IMR-90 (cell line): ENCODE results near the gene ZNF35. TPM values are rescaled to one million over a fixed set of nuclear protein-coding genes. Genes with fewer than 3 reads are reported as not detected.

Experiments
- ATAC-seq: fragments of 200-7000 bp; cut with Tn5 transposase; 2 replicates; pipeline ENCODE4 v1.9.1; 2020; ENCODE audit warnings: low read depth, mild to moderate bottlenecking, moderate library complexity
- BruUV-seq: library from RNA; stranded (reverse); fragments of 400-500 nt; replicated peaks from 2 replicates; lab custom pipeline; 2021; lab: Mats Ljungman, UMichigan
- CTCF ChIA-PET: fragments of 300-600 bp; formaldehyde crosslinking; extraction: SDS; loops from one replicate; lab custom pipeline; 2021; ENCODE audit warnings: antibody characterized with exemption; lab: Yijun Ruan, JAX
- POLR2A ChIA-PET: fragments of 300-600 bp; sonication (Branson Sonifier 250); formaldehyde crosslinking; loops from one replicate; lab custom pipeline; 2022; ENCODE audit warnings: antibody characterized with exemption; ENCODE audit not compliant: unreplicated experiment; lab: Charles Lee
- DNase-seq: peaks from one replicate; pipeline ENCODE4 v3.0.0; 2013
- H2AFZ ChIP-seq: replicated peaks from 2 replicates; pipeline ENCODE3; 2013; ENCODE audit warnings: low read length, mild to moderate bottlenecking; ENCODE audit not compliant: poor library complexity
- H2AK5ac ChIP-seq: 2 replicates; pipeline ENCODE4 v1.6.1; 2013; ENCODE audit warnings: low read depth, low read length, inconsistent platforms
- H2AK9ac ChIP-seq: replicated peaks from 2 replicates; pipeline ENCODE3; 2013; ENCODE audit warnings: mild to moderate bottlenecking, low read depth, low read length, moderate library complexity; ENCODE audit not compliant: poor library complexity
- H2BK120ac ChIP-seq: 2 replicates; pipeline ENCODE4 v1.6.1; 2013; ENCODE audit warnings: low read depth, low read length, inconsistent platforms
- H2BK15ac ChIP-seq: 3 replicates; pipeline ENCODE4 v1.6.1; 2013; ENCODE audit warnings: low read depth, low read length, inconsistent platforms
- H2BK20ac ChIP-seq: 2 replicates; pipeline ENCODE4 v1.6.1; 2013; ENCODE audit warnings: low read depth, mild to moderate bottlenecking, inconsistent platforms, low read length, moderate library complexity
- H2BK5ac ChIP-seq: 2 replicates; pipeline ENCODE4 v1.6.1; 2013; ENCODE audit warnings: mild to moderate bottlenecking, low read depth, low read length, inconsistent platforms; ENCODE audit not compliant: poor library complexity, severe bottlenecking
- H3K14ac ChIP-seq: replicated peaks from 2 replicates; pipeline ENCODE4 v1.6.1; 2013; ENCODE audit warnings: low read depth, low read length, inconsistent platforms
- H3K18ac ChIP-seq: 2 replicates; pipeline ENCODE4 v1.6.1; 2013; ENCODE audit warnings: low read depth, low read length, control low read depth
- H3K23ac ChIP-seq: 2 replicates; pipeline ENCODE4 v1.6.1; 2013; ENCODE audit warnings: low read depth, low read length, inconsistent platforms
- H3K27ac ChIP-seq: 2 replicates; pipeline ENCODE4 v1.5.1; 2013; ENCODE audit warnings: mild to moderate bottlenecking, control low read depth, low read length; ENCODE audit not compliant: insufficient read depth
- H3K27me3 ChIP-seq: 2 replicates; pipeline ENCODE4 v1.6.1; 2013; ENCODE audit warnings: low read length; ENCODE audit not compliant: control insufficient read depth, insufficient read depth
- H3K36me3 ChIP-seq: 2 replicates; pipeline ENCODE4 v1.6.1; 2013; ENCODE audit warnings: low read length, mixed read lengths; ENCODE audit not compliant: control insufficient read depth, insufficient read depth
- H3K4ac ChIP-seq: 2 replicates; pipeline ENCODE4 v1.6.1; 2013; ENCODE audit warnings: low read depth, low read length, inconsistent platforms
- H3K4me1 ChIP-seq: 2 replicates; pipeline ENCODE4 v1.6.1; 2013; ENCODE audit warnings: low read length, mixed read lengths; ENCODE audit not compliant: control insufficient read depth, insufficient read depth
- H3K4me2 ChIP-seq: 2 replicates; pipeline ENCODE4 v1.6.1; 2013; ENCODE audit warnings: low read depth, mild to moderate bottlenecking, control low read depth, low read length, moderate library complexity
- H3K4me3 ChIP-seq: 2 replicates; pipeline ENCODE4 v1.5.1; 2013; ENCODE audit warnings: low read depth, mild to moderate bottlenecking, control low read depth, low read length, moderate library complexity; ENCODE audit not compliant: insufficient read depth
- H3K56ac ChIP-seq: 2 replicates; pipeline ENCODE4 v1.6.1; 2013; ENCODE audit warnings: low read length, inconsistent platforms; ENCODE audit not compliant: insufficient read depth; ENCODE audit errors: extremely low read depth
- H3K79me1 ChIP-seq, 2 experiments: 2 replicates each; pipeline ENCODE4 v1.6.1; 2013; ENCODE audit warnings: low read length in 2 of 2, inconsistent platforms in 1 of 2, low read depth in 1 of 2
- H3K9ac ChIP-seq: 2 replicates; pipeline ENCODE4 v1.6.1; 2013; ENCODE audit warnings: low read depth, low read length, control low read depth
- H3K9me1 ChIP-seq: 2 replicates; pipeline ENCODE4 v1.6.1; 2013; ENCODE audit warnings: low read length, inconsistent platforms; ENCODE audit not compliant: insufficient read depth
- H3K9me3 ChIP-seq: 2 replicates; pipeline ENCODE4 v1.6.1; 2013; ENCODE audit warnings: low read length; ENCODE audit not compliant: control insufficient read depth, insufficient read depth
- H4K20me1 ChIP-seq: 2 replicates; pipeline ENCODE4 v1.6.1; 2013; ENCODE audit warnings: low read length, inconsistent platforms; ENCODE audit not compliant: insufficient read depth
- H4K5ac ChIP-seq: 2 replicates; pipeline ENCODE4 v1.6.1; 2013; ENCODE audit warnings: mild to moderate bottlenecking, low read depth, low read length, control low read depth
- H4K8ac ChIP-seq, 2 experiments: 2 replicates each; pipeline ENCODE4 v1.6.1; 2013; ENCODE audit warnings: low read depth in 2 of 2, low read length in 2 of 2, control low read depth in 1 of 2, inconsistent platforms in 1 of 2
- H4K91ac ChIP-seq: 2 replicates; pipeline ENCODE4 v1.6.1; 2013; ENCODE audit warnings: low read depth, low read length, inconsistent platforms; ENCODE audit not compliant: insufficient read depth
- ELK1 ChIP-seq: fragments of 150-350 bp; IDR thresholded peaks from 2 replicates; pipeline ENCODE4 v1.6.1; 2016; ENCODE audit warnings: low read depth, mild to moderate bottlenecking, low read length, moderate library complexity, borderline replicate concordance
- POLR2A ChIP-seq: IDR thresholded peaks from 2 replicates; pipeline ENCODE4 v1.6.1; 2012; ENCODE audit warnings: mild to moderate bottlenecking, low read depth, low read length
- RAD21 ChIP-seq: IDR thresholded peaks from 2 replicates; pipeline ENCODE4 v1.6.1; 2012; ENCODE audit warnings: low read length, improper control_type of control experiment
- SMC3 ChIP-seq: fragments of 150-350 bp; IDR thresholded peaks from 2 replicates; pipeline ENCODE4 v1.6.1; 2016; ENCODE audit warnings: low read depth, mild to moderate bottlenecking, antibody characterized with exemption, low read length, moderate library complexity
- WGBS, 2 experiments: methylation state at CpG; one replicate each; pipeline versions ENCODE4 v1.1.5 to v1.1.7; 2013; ENCODE audit warnings: missing lambda C conversion rate in 2 of 2; ENCODE audit not compliant: insufficient read length in 1 of 2; ENCODE audit errors: extremely low coverage in 2 of 2; 5-methylcytosine and 5-hydroxymethylcytosine counted together
- dilution Hi-C: fragments of 300-500 bp; cut with HindIII; formaldehyde crosslinking; loops from one replicate; pipeline ENCODE4 v1.14.3; 2018; ENCODE audit warnings: low sequenced_read_pairs; ENCODE audit not compliant: unreplicated experiment
- in situ Hi-C: fragments of 300-500 bp; cut with MboI; formaldehyde crosslinking; loops from 3 replicates; pipeline ENCODE4 v1.14.3; 2019; ENCODE audit warnings: low sequenced_read_pairs, inconsistent platforms, mixed read lengths
- intact Hi-C: fragments of 100-400 bp; cut with micrococcal nuclease; formaldehyde crosslinking; loops from 2 replicates; pipeline ENCODE4 v1.10.0; 2022
- polyA plus RNA-seq, 3 experiments: library from polyadenylated mRNA; depleted of rRNA; stranded (reverse); fragments of >200 nt; gene quantifications; 2 replicates each; pipeline ENCODE4 v1.2.3, GENCODE V29; 2012; ENCODE audit warnings: low replicate concordance in 1 of 3
- total RNA-seq: library from RNA; depleted of rRNA; stranded (reverse); fragments of >200 nt; gene quantifications from 2 replicates; pipeline ENCODE4 v1.2.3, GENCODE V29; 2012

ZNF35 gene
- total and polyA plus RNA-seq, 2 of the 4 experiments (the other 2 are of a cell fraction): 3.8 to 19.5 TPM

- no peak overlapping the region for H3K56ac ChIP-seq
- H3K36me3 ChIP-seq: peaks cover 50% of the 10 kb centered on the region
- no peak overlapping the region for H3K4ac ChIP-seq
- H2BK20ac ChIP-seq: no peak overlapping the region
- no peak overlapping the region for H2AK5ac ChIP-seq
- no peaks in the 10 kb centered on the region for H3K27me3 ChIP-seq
- H3K27ac ChIP-seq: no peak overlapping the region
- no peak overlapping the region for H3K4me3 ChIP-seq
- no peak overlapping the region for H2BK5ac ChIP-seq
- TF ChIP-seq SMC3: no peak
- no peak for TF ChIP-seq RAD21
- TF ChIP-seq POLR2A: no peak
- TF ChIP-seq ELK1: no peak
- peaks cover 5 to 10% of the 10 kb centered on the region in 2 experiments for H3K79me1 ChIP-seq
- no peak overlapping the region for H2AFZ ChIP-seq
- ChIA-PET CTCF (no interaction called here), POLR2A (no interaction called here)
- peaks cover 33% of the 10 kb centered on the region for H3K9me3 ChIP-seq
- no peaks in the 10 kb centered on the region for H3K4me1 ChIP-seq
- BruUV-seq: no TSS peak
- dilution Hi-C loops (no loop called here), in situ Hi-C loops (no loop called here), intact Hi-C loops (no loop called here)
- no peak overlapping the region for H3K9ac ChIP-seq
- ATAC-seq: no peak
- H3K23ac ChIP-seq: no peak overlapping the region
- no peaks in the 10 kb centered on the region for H4K20me1 ChIP-seq
- H2BK15ac ChIP-seq: no peak overlapping the region
- H3K14ac ChIP-seq: no peak overlapping the region
- no peak overlapping the region for H2BK120ac ChIP-seq
- H3K18ac ChIP-seq: no peak overlapping the region
- no peak for DNase-seq
- H2AK9ac ChIP-seq: no peak overlapping the region
- H3K4me2 ChIP-seq: no peak overlapping the region
- no peak overlapping the region for H4K8ac ChIP-seq
- H4K5ac ChIP-seq: no peak overlapping the region
- no peak overlapping the region for H4K91ac ChIP-seq
- H3K9me1 ChIP-seq: no peaks in the 10 kb centered on the region
- WGBS, 2 experiments: no CpG with 5 or more reads among the region's 7 CpGs
Measured at GRCh38 chr3:44659015-44659414, 10.5 kb downstream of the ZNF35 start.
